Mucosa of gallbladder (tissue), 1 donor: Measurements from ENCODE around the gene HRK. TPM values are rescaled to one million over a fixed set of nuclear protein-coding genes. Genes with fewer than 3 reads are reported as not detected.
A peak's percentile ranks its signal among the peaks of the same experiment; 100 is the strongest.

Experiments
- DNase-seq: peaks from one replicate; pipeline ENCODE4 v3.0.0-alpha.2; 2020; ENCODE audit warnings: low spot score
- total RNA-seq: library from RNA; stranded (reverse); gene quantifications from one replicate; pipeline ENCODE4 v1.2.1, GENCODE V29; 2021
- donor health status: DM: no; HTN: no; CAD: no.

Gene HRK
- total RNA-seq, 1 donor from 2014 or later, result 0.03 TPM

- DNase-seq, result no peak
Observed at GRCh38 chr12:116867523-116867922, 13.7 kb downstream of the HRK start.

GRCh38 chr12:116864371-116865160, 16.7 kb downstream of the HRK start:
- no peak for DNase-seq

GRCh38 chr12:116863275-116863767, 17.9 kb downstream of the HRK start:
- DNase-seq, result no peak

- DNase-seq, result no peak
Observed at GRCh38 chr12:116862167-116862566, 19.1 kb downstream of the HRK start.

- DNase-seq, result peak; percentile 36
Observed at GRCh38 chr12:116861320-116861719, 19.9 kb downstream of the HRK start.

- no peak for DNase-seq
Observed at GRCh38 chr12:116860263-116860662, 21.0 kb downstream of the HRK start.

- no peak for DNase-seq
Observed at GRCh38 chr12:116859079-116859478, 22.2 kb downstream of the HRK start.

GRCh38 chr12:116856729-116857128, 24.5 kb downstream of the HRK start:
- no peak for DNase-seq

GRCh38 chr12:116855744-116856470, 25.3 kb downstream of the HRK start:
- DNase-seq, result no peak

- DNase-seq, result no peak
Observed at GRCh38 chr12:116853507-116853906, 27.7 kb downstream of the HRK start.

- no peak for DNase-seq
Observed at GRCh38 chr12:116852303-116852702, 28.9 kb downstream of the HRK start.

- no peak for DNase-seq
Observed at GRCh38 chr12:116849216-116849615, 32.0 kb downstream of the HRK start.

- no peak for DNase-seq
Observed at GRCh38 chr12:116843085-116843484, 38.2 kb downstream of the HRK start.

- no peak for DNase-seq
Observed at GRCh38 chr12:116839287-116839830, 41.9 kb downstream of the HRK start.

GRCh38 chr12:116838365-116838764, 42.9 kb downstream of the HRK start:
- DNase-seq, result no peak

GRCh38 chr12:116837097-116837496, 44.1 kb downstream of the HRK start:
- no peak for DNase-seq

- no peak for DNase-seq
Observed at GRCh38 chr12:116835484-116835883, 45.8 kb downstream of the HRK start.

GRCh38 chr12:116833474-116833873, 47.8 kb downstream of the HRK start:
- no peak for DNase-seq

GRCh38 chr12:116832353-116832752, 48.9 kb downstream of the HRK start:
- no peak for DNase-seq

GRCh38 chr12:116827432-116827831, 53.8 kb downstream of the HRK start:
- no peak for DNase-seq

GRCh38 chr12:116821291-116821690, 60.0 kb downstream of the HRK start:
- no peak for DNase-seq

GRCh38 chr12:116820064-116820656, 61.1 kb downstream of the HRK start:
- DNase-seq, result no peak
